Loucy (cell line): ENCODE results near the gene RAB44.

Experiments used
- H2AFZ ChIP-seq: fragments of 200-600 bp; sonication (generic); 2 replicates; pipeline ENCODE4 v1.6.0; 2016; ENCODE audit warnings: antibody characterized with exemption, mild to moderate bottlenecking, low read length, moderate library complexity
- H3F3A ChIP-seq: fragments of 200-600 bp; 2 replicates; pipeline ENCODE4 v1.6.0; 2016; ENCODE audit warnings: antibody characterized with exemption, low read depth, mild to moderate bottlenecking
- H3K27me3 ChIP-seq: fragments of 200-600 bp; sonication (generic); 2 replicates; pipeline ENCODE4 v1.6.1; 2014; ENCODE audit warnings: low read length, mild to moderate bottlenecking; ENCODE audit not compliant: insufficient read depth, poor library complexity, severe bottlenecking
- H3K36me3 ChIP-seq: fragments of 200-600 bp; sonication (generic); 2 replicates; pipeline ENCODE4 v1.6.1; 2016; ENCODE audit warnings: low read length; ENCODE audit not compliant: insufficient read depth
- H3K4me1 ChIP-seq: fragments of 200-600 bp; sonication (generic); 2 replicates; pipeline ENCODE4 v1.5.1; 2014; ENCODE audit warnings: low read length, mild to moderate bottlenecking; ENCODE audit not compliant: insufficient read depth, poor library complexity, severe bottlenecking
- H3K4me2 ChIP-seq: fragments of 200-600 bp; sonication (generic); 2 replicates; pipeline ENCODE4 v1.6.0; 2014; ENCODE audit warnings: antibody characterized with exemption, low read length, low read depth, mild to moderate bottlenecking; ENCODE audit not compliant: poor library complexity, severe bottlenecking
- H3K4me3 ChIP-seq: fragments of 200-600 bp; sonication (generic); 2 replicates; pipeline ENCODE4 v1.5.1; 2014; ENCODE audit warnings: low read length, mild to moderate bottlenecking, mixed read lengths; ENCODE audit not compliant: poor library complexity, severe bottlenecking
- H3K79me2 ChIP-seq: fragments of 200-600 bp; sonication (generic); 2 replicates; pipeline ENCODE4 v1.6.1; 2014; ENCODE audit warnings: low read length; ENCODE audit not compliant: insufficient read depth
- H3K9ac ChIP-seq: fragments of 200-600 bp; sonication (generic); 2 replicates; pipeline ENCODE4 v1.6.0; 2014; ENCODE audit warnings: mild to moderate bottlenecking, low read depth, low read length, moderate library complexity; ENCODE audit not compliant: poor library complexity, severe bottlenecking
- H3K9me2 ChIP-seq: fragments of 200-600 bp; sonication (generic); replicated peaks from 2 replicates; pipeline ENCODE4 v1.6.1; 2016; ENCODE audit warnings: low read depth, low read length, mixed read lengths
- H3K9me3 ChIP-seq: fragments of 200-600 bp; sonication (generic); 2 replicates; pipeline ENCODE4 v1.6.1; 2014; ENCODE audit warnings: mild to moderate bottlenecking, antibody characterized with exemption, low read length, low read depth; ENCODE audit not compliant: insufficient read depth
- H4K20me1 ChIP-seq: fragments of 200-600 bp; sonication (generic); 2 replicates; pipeline ENCODE4 v1.6.0; 2014; ENCODE audit warnings: antibody characterized with exemption, low read length, mild to moderate bottlenecking; ENCODE audit not compliant: insufficient read depth, poor library complexity, severe bottlenecking
- CTCF ChIP-seq: fragments of 200-600 bp; sonication (generic); conservative IDR thresholded peaks from 2 replicates; pipeline ENCODE4 v1.5.1; 2014; ENCODE audit warnings: mild to moderate bottlenecking, antibody characterized with exemption, low read length
- EZH2phosphoT487 ChIP-seq: fragments of 200-600 bp; IDR thresholded peaks from 2 replicates; pipeline ENCODE4 v1.6.1; 2018; ENCODE audit warnings: antibody characterized with exemption, mild to moderate bottlenecking, moderate library complexity, borderline replicate concordance

The RAB44 gene

GRCh38 chr6:36774331-36774730 is 76.7 kb downstream of the RAB44 start:
- Histone ChIP-seq H4K20me1 (no peaks in the 10 kb centered on the region), H3K27me3 (no peaks in the 10 kb centered on the region), H3K4me1 (peaks cover 4% of the 10 kb centered on the region), H3K9me3 (no peaks in the 10 kb centered on the region), H3K4me3 (no peak overlapping the region), H3K79me2 (no peaks in the 10 kb centered on the region), H3K9ac (no peak overlapping the region), H2AFZ (no peak overlapping the region), H3K4me2 (no peak overlapping the region), H3F3A (no peaks in the 10 kb centered on the region), H3K36me3 (no peaks in the 10 kb centered on the region), H3K9me2 (no peaks in the 10 kb centered on the region)
- TF ChIP-seq EZH2phosphoT487 (no peak), CTCF (no peak)

- no peaks in the 10 kb centered on the region for H4K20me1 ChIP-seq
- no peak overlapping the region for H3K4me3 ChIP-seq
- no peaks in the 10 kb centered on the region for H3K27me3 ChIP-seq
- no peaks in the 10 kb centered on the region for H3K9me2 ChIP-seq
- peaks cover under 1% of the 10 kb centered on the region for H3K4me1 ChIP-seq
- no peak overlapping the region for H2AFZ ChIP-seq
- TF ChIP-seq EZH2phosphoT487 = no peak
- no peaks in the 10 kb centered on the region for H3K9me3 ChIP-seq
- no peak overlapping the region for H3K9ac ChIP-seq
- no peaks in the 10 kb centered on the region for H3F3A ChIP-seq
- no peaks in the 10 kb centered on the region for H3K36me3 ChIP-seq
- no peaks in the 10 kb centered on the region for H3K79me2 ChIP-seq
- no peak overlapping the region for H3K4me2 ChIP-seq
Observed at GRCh38 chr6:36776167-36776566, 78.5 kb downstream of the RAB44 start.

GRCh38 chr6:36777801-36778200 is 80.2 kb downstream of the RAB44 start:
- H3K4me1 ChIP-seq = peaks cover 7% of the 10 kb centered on the region
- H3K4me2 ChIP-seq = no peak overlapping the region
- no peaks in the 10 kb centered on the region for H3K9me3 ChIP-seq
- no peaks in the 10 kb centered on the region for H3K79me2 ChIP-seq
- TF ChIP-seq CTCF (no peak), EZH2phosphoT487 (no peak)
- H3K9me2 ChIP-seq = no peaks in the 10 kb centered on the region
- no peaks in the 10 kb centered on the region for H3F3A ChIP-seq
- H3K36me3 ChIP-seq = no peaks in the 10 kb centered on the region
- no peak overlapping the region for H2AFZ ChIP-seq
- H3K4me3 ChIP-seq = no peak overlapping the region
- no peak overlapping the region for H3K9ac ChIP-seq
- H4K20me1 ChIP-seq = no peaks in the 10 kb centered on the region
- H3K27me3 ChIP-seq = no peaks in the 10 kb centered on the region

- no peak for TF ChIP-seq CTCF
- no peak for TF ChIP-seq EZH2phosphoT487
- Histone ChIP-seq H3K79me2 (no peaks in the 10 kb centered on the region), H2AFZ (no peak overlapping the region), H3K36me3 (no peaks in the 10 kb centered on the region), H3K9ac (no peak overlapping the region), H3F3A (no peaks in the 10 kb centered on the region), H3K4me2 (no peak overlapping the region), H3K4me3 (no peak overlapping the region), H3K9me3 (no peaks in the 10 kb centered on the region), H3K27me3 (no peaks in the 10 kb centered on the region), H4K20me1 (no peaks in the 10 kb centered on the region), H3K9me2 (no peaks in the 10 kb centered on the region), H3K4me1 (peaks cover 7% of the 10 kb centered on the region)
Observed at GRCh38 chr6:36779227-36779626, 81.6 kb downstream of the RAB44 start.
